Keratinocyte (primary cell): ENCODE data around the gene SMIM36. TPM values are rescaled to one million over a fixed set of nuclear protein-coding genes. Genes with fewer than 3 reads are reported as not detected.

ENCODE experiments used
- DNase-seq: peaks from one replicate; pipeline ENCODE4 v3.0.0-alpha.2; 2011; ENCODE audit warnings: low read depth, missing footprints, low spot score
- FAIRE-seq: peaks from 2 replicates; lab custom pipeline; 2011; peaks lifted over from hg19 to GRCh38; lab: Jason Lieb, UNC
- H2AFZ ChIP-seq: 2 replicates; pipeline ENCODE4 v1.6.0; 2012; ENCODE audit warnings: low read length, control low read depth, inconsistent platforms; ENCODE audit not compliant: control insufficient read depth
- H3K27ac ChIP-seq: 2 replicates; pipeline ENCODE4 v1.5.1; 2011; ENCODE audit warnings: low read length; ENCODE audit not compliant: control insufficient read depth, insufficient read depth
- H3K27me3 ChIP-seq: 3 replicates; pipeline ENCODE4 v1.6.0; 2011; ENCODE audit warnings: low read length; ENCODE audit not compliant: control insufficient read depth, insufficient read depth; ENCODE audit errors: extremely low read depth
- H3K36me3 ChIP-seq, 2 experiments: 2 replicates in 1 of 2; 3 replicates in 1 of 2; pipeline ENCODE4 v1.5.1; 2011; ENCODE audit warnings: low read length in 2 of 2, mild to moderate bottlenecking in 1 of 2; ENCODE audit not compliant: control insufficient read depth in 2 of 2, insufficient read depth in 2 of 2; ENCODE audit errors: extremely low read depth in 1 of 2
- H3K4me1 ChIP-seq: 3 replicates; pipeline ENCODE4 v1.5.1; 2011; ENCODE audit warnings: low read length; ENCODE audit not compliant: control insufficient read depth, insufficient read depth; ENCODE audit errors: extremely low read depth
- H3K4me2 ChIP-seq: 3 replicates; pipeline ENCODE4 v1.6.0; 2011; ENCODE audit warnings: low read depth, low read length; ENCODE audit not compliant: control insufficient read depth, insufficient read depth; ENCODE audit errors: extremely low read depth
- H3K4me3 ChIP-seq, 3 experiments: fragments of 200-600 bp in 1 of 3; sonication (generic) in 1 of 3; 2 replicates in 2 of 3; 3 replicates in 1 of 3; pipeline ENCODE4 v1.5.1; 2011 to 2016; ENCODE audit warnings: low read length in 3 of 3, mild to moderate bottlenecking in 3 of 3, control low read depth in 2 of 3, inconsistent platforms in 1 of 3, low read depth in 1 of 3, mixed read lengths in 1 of 3, mixed run types in 1 of 3, moderate library complexity in 1 of 3; ENCODE audit not compliant: control insufficient read depth in 2 of 3, insufficient read depth in 2 of 3; ENCODE audit errors: extremely low read depth in 1 of 3
- H3K79me2 ChIP-seq: 2 replicates; pipeline ENCODE4 v1.6.0; 2012; ENCODE audit warnings: low read length; ENCODE audit not compliant: control insufficient read depth, insufficient read depth
- H3K9ac ChIP-seq: 3 replicates; pipeline ENCODE4 v1.6.0; 2011; ENCODE audit warnings: low read length; ENCODE audit not compliant: control insufficient read depth, insufficient read depth; ENCODE audit errors: extremely low read depth
- H3K9me1 ChIP-seq: 3 replicates; pipeline ENCODE4 v1.6.0; 2011; ENCODE audit warnings: low read length; ENCODE audit not compliant: control insufficient read depth, insufficient read depth; ENCODE audit errors: extremely low read depth
- H3K9me3 ChIP-seq: 2 replicates; pipeline ENCODE4 v1.5.1; 2012; ENCODE audit warnings: low read depth, low read length; ENCODE audit not compliant: control insufficient read depth
- H4K20me1 ChIP-seq: 3 replicates; pipeline ENCODE4 v1.6.0; 2011; ENCODE audit warnings: low read length; ENCODE audit not compliant: control insufficient read depth, insufficient read depth; ENCODE audit errors: extremely low read depth
- CTCF ChIP-seq, 3 experiments: IDR thresholded peaks in 1 of 3; conservative IDR thresholded peaks in 1 of 3; optimal IDR thresholded peaks in 1 of 3; 2 replicates in 2 of 3; 3 replicates in 1 of 3; pipeline versions ENCODE3 to v1.5.1; 2011; ENCODE audit warnings: low read length in 3 of 3, mild to moderate bottlenecking in 3 of 3, moderate library complexity in 2 of 3, control low read depth in 1 of 3, inconsistent platforms in 1 of 3; ENCODE audit not compliant: insufficient read depth in 2 of 3; ENCODE audit errors: extremely low read depth in 1 of 3
- EZH2 ChIP-seq: IDR thresholded peaks from one replicate; pipeline ENCODE4 v1.6.1; 2012; ENCODE audit warnings: inconsistent platforms, mild to moderate bottlenecking, low read length, moderate library complexity
- dilution Hi-C: fragments of 300-500 bp; cut with MboI; formaldehyde crosslinking; loops from one replicate; pipeline ENCODE4 v1.7.0; 2020; ENCODE audit warnings: low sequenced_read_pairs; ENCODE audit not compliant: extremely low pct_ligation_motif_present
- polyA plus RNA-seq, 5 experiments: library from polyadenylated mRNA; depleted of rRNA in 3 of 5; stranded (reverse) in 3 of 5; stranded (forward) in 1 of 5; unstranded in 1 of 5; fragments of >200 nt; gene quantifications; 1 replicate in 1 of 5; 2 replicates in 3 of 5; 3 replicates in 1 of 5; pipeline versions ENCODE4 v1.2.1 to v1.2.3, GENCODE V29; 2011 to 2012; ENCODE audit warnings: missing spikeins in 2 of 5, low read depth in 1 of 5, low replicate concordance in 1 of 5

The SMIM36 gene
- polyA plus RNA-seq, 1 donor (not counting 4 experiments of a cell fraction or from before 2014, with no cell fraction given) = not detected

- DNase-seq = no peak
- H3K27me3 ChIP-seq = no peaks in the 10 kb centered on the region
- no peak overlapping the region for H2AFZ ChIP-seq
- no peaks in the 10 kb centered on the region for H3K79me2 ChIP-seq
- H3K4me1 ChIP-seq = no peaks in the 10 kb centered on the region
- H3K9me3 ChIP-seq = no peaks in the 10 kb centered on the region
- H3K9ac ChIP-seq = no peak overlapping the region
- dilution Hi-C loops = loop anchor here (25.0 kb wide), 1 partner anchor 122 kb away; no protein-coding TSS in a partner anchor
- no peak for FAIRE-seq
- no peak overlapping the region for H3K4me2 ChIP-seq
- no peaks in the 10 kb centered on the region for H3K9me1 ChIP-seq
- no peaks in the 10 kb centered on the region for H4K20me1 ChIP-seq
- TF ChIP-seq EZH2 (no peak), CTCF (optimal IDR thresholded peaks at IDR 0.05 in 1 of 3, IDR thresholded peaks at IDR 0.05 in 1 of 3, conservative IDR thresholded peaks at IDR 0.05 in 1 of 3; ENCODE audit: extremely low read depth in 1 of 3, insufficient read depth in 2 of 3, low read length in 3 of 3) (no peak)
- no peak overlapping the region for H3K4me3 ChIP-seq
- no peaks in the 10 kb centered on the region for H3K36me3 ChIP-seq
- no peak overlapping the region for H3K27ac ChIP-seq
Observed at GRCh38 chr17:55484575-55484974, 26.7 kb downstream of the SMIM36 start.

- H3K36me3 ChIP-seq = no peaks in the 10 kb centered on the region
- no peak overlapping the region for H3K27ac ChIP-seq
- FAIRE-seq (no peak), DNase-seq (no peak)
- dilution Hi-C loops = loop anchor here (25.0 kb wide), 1 partner anchor 120 kb away; no protein-coding TSS in a partner anchor
- no peaks in the 10 kb centered on the region for H3K9me3 ChIP-seq
- no peak overlapping the region for H3K4me3 ChIP-seq
- H3K79me2 ChIP-seq = no peaks in the 10 kb centered on the region
- no peaks in the 10 kb centered on the region for H3K27me3 ChIP-seq
- no peak for TF ChIP-seq CTCF (optimal IDR thresholded peaks at IDR 0.05 in 1 of 3, IDR thresholded peaks at IDR 0.05 in 1 of 3, conservative IDR thresholded peaks at IDR 0.05 in 1 of 3; ENCODE audit: extremely low read depth in 1 of 3, insufficient read depth in 2 of 3, low read length in 3 of 3)
- no peak for TF ChIP-seq EZH2
- no peak overlapping the region for H3K9ac ChIP-seq
- no peaks in the 10 kb centered on the region for H3K9me1 ChIP-seq
- no peak overlapping the region for H3K4me2 ChIP-seq
- no peaks in the 10 kb centered on the region for H3K4me1 ChIP-seq
- H2AFZ ChIP-seq = no peak overlapping the region
- no peaks in the 10 kb centered on the region for H4K20me1 ChIP-seq
Observed at GRCh38 chr17:55482591-55483389, 28.5 kb downstream of the SMIM36 start.
